ENCODE data around the gene PHF12.

Gene PHF12

DNA sequence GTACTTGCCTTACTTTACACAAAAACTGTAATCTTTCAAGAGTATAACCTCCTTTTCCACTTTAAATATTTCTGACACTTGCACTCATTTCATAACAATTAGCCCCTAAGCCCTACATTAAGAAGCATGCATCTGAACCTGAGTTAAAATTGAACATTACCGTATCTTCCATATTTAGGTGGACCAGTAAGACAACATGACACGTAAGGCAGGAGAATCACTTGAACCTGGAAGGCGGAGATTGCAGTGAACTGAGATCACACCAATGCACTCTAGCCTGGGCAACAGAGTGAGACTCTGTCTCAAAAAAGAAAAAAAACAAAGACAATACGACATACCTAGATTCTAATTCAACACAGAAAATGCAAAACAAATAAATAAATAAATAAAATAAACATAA, 7.0 kb downstream of the PHF12 start:
- Histone ChIP-seq H4K20me1 (ENCODE audit: low read depth, low read length) (peaks cover 35% of the 10 kb centered on the region), H3K4me3 (ENCODE audit: insufficient read depth, low read length, poor library complexity, severe bottlenecking) (no peak overlapping the region), H3K79me2 (ENCODE audit: insufficient read depth, low read length) (peaks cover 99% of the 10 kb centered on the region), H3K36me3 (ENCODE audit: low read length) (peaks cover 13% of the 10 kb centered on the region), H2AFZ (ENCODE audit: low read depth, low read length, severe bottlenecking) (no peak overlapping the region), H3K9ac (ENCODE audit: low read length) (no peak overlapping the region), H3K9me3 (ENCODE audit: insufficient read depth, low read length) (no peaks in the 10 kb centered on the region), H3K27ac (ENCODE audit: low read depth, low read length) (no peak overlapping the region), H3K4me2 (ENCODE audit: low read depth, low read length, poor library complexity, severe bottlenecking) (no peak overlapping the region), H3K27me3 (ENCODE audit: low read length) (no peaks in the 10 kb centered on the region), H3F3A (ENCODE audit: insufficient read depth) (no peaks in the 10 kb centered on the region), H3K9me2 (replicated peaks; ENCODE audit: insufficient read depth, low read length) (no peaks in the 10 kb centered on the region)
- TF ChIP-seq, protein P1, sequence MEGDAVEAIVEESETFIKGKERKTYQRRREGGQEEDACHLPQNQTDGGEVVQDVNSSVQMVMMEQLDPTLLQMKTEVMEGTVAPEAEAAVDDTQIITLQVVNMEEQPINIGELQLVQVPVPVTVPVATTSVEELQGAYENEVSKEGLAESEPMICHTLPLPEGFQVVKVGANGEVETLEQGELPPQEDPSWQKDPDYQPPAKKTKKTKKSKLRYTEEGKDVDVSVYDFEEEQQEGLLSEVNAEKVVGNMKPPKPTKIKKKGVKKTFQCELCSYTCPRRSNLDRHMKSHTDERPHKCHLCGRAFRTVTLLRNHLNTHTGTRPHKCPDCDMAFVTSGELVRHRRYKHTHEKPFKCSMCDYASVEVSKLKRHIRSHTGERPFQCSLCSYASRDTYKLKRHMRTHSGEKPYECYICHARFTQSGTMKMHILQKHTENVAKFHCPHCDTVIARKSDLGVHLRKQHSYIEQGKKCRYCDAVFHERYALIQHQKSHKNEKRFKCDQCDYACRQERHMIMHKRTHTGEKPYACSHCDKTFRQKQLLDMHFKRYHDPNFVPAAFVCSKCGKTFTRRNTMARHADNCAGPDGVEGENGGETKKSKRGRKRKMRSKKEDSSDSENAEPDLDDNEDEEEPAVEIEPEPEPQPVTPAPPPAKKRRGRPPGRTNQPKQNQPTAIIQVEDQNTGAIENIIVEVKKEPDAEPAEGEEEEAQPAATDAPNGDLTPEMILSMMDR (IDR thresholded peaks at IDR 0.05; ENCODE audit: insufficient read depth, low read length, poor library complexity, severe bottlenecking): no peak
- no peak for TF ChIP-seq EZH2phosphoT487 (conservative IDR thresholded peaks at IDR 0.05; ENCODE audit: low read length)

DNA sequence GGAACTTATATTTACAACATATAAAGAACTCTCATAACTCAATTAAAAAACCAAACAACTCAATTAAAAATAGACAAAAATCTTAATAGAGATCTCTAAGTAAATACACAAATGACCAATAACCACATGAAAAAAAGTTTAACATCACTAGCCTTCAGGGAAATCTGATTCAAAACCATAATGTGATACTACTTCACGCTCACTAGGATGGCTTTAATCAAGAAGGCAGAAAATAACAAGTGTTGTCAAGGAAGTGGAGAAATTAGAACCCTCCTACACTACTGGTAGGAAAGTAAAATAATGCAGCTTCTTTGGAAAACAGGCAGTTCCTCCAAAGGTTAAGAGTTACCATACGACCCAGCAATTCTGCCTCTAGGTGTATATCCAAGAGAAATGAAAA, 8.4 kb downstream of the PHF12 start:
- Histone ChIP-seq H4K20me1 (ENCODE audit: low read depth, low read length) (peaks cover 42% of the 10 kb centered on the region), H3F3A (ENCODE audit: insufficient read depth) (no peaks in the 10 kb centered on the region), H3K4me3 (ENCODE audit: insufficient read depth, low read length, poor library complexity, severe bottlenecking) (no peak overlapping the region), H3K9me3 (ENCODE audit: insufficient read depth, low read length) (no peaks in the 10 kb centered on the region), H3K4me2 (ENCODE audit: low read depth, low read length, poor library complexity, severe bottlenecking) (no peak overlapping the region), H3K9ac (ENCODE audit: low read length) (no peak overlapping the region), H2AFZ (ENCODE audit: low read depth, low read length, severe bottlenecking) (no peak overlapping the region), H3K79me2 (ENCODE audit: insufficient read depth, low read length) (peaks cover 99% of the 10 kb centered on the region), H3K27me3 (ENCODE audit: low read length) (no peaks in the 10 kb centered on the region), H3K36me3 (ENCODE audit: low read length) (peaks cover 9% of the 10 kb centered on the region), H3K27ac (ENCODE audit: low read depth, low read length) (no peak overlapping the region), H3K9me2 (replicated peaks; ENCODE audit: insufficient read depth, low read length) (no peaks in the 10 kb centered on the region)
- TF ChIP-seq EZH2phosphoT487 (conservative IDR thresholded peaks at IDR 0.05; ENCODE audit: low read length): no peak

DNA sequence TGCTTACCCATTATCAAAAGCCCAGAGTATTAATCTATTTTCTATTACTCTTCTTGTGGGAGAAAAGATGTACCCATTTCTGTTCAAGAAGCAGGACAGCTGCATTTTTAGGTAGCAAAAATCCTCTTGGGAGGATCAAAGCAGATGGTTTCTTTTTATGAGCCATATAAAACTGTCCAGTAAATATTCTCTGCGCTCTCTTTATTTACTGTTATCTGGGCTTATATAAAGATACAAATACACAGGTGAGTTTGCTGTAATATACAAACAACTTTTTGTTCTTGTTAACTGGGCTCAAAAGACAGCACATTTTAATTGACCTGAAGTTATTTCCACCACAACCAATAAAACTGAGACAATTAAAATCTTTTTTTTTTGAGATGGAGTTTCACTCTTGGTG, 10.1 kb downstream of the PHF12 start:
- H3K9me2 ChIP-seq (replicated peaks; ENCODE audit: insufficient read depth, low read length): no peaks in the 10 kb centered on the region
- H3K36me3 ChIP-seq (ENCODE audit: low read length): peaks cover 9% of the 10 kb centered on the region
- no peaks in the 10 kb centered on the region for H3F3A ChIP-seq (ENCODE audit: insufficient read depth)
- H3K9ac ChIP-seq (ENCODE audit: low read length): no peak overlapping the region
- no peak overlapping the region for H3K27ac ChIP-seq (ENCODE audit: low read depth, low read length)
- no peak overlapping the region for H3K4me3 ChIP-seq (ENCODE audit: insufficient read depth, low read length, poor library complexity, severe bottlenecking)
- no peaks in the 10 kb centered on the region for H3K9me3 ChIP-seq (ENCODE audit: insufficient read depth, low read length)
- H4K20me1 ChIP-seq (ENCODE audit: low read depth, low read length): peaks cover 46% of the 10 kb centered on the region
- H3K79me2 ChIP-seq (ENCODE audit: insufficient read depth, low read length): peaks cover 99% of the 10 kb centered on the region
- TF ChIP-seq, protein P1 (IDR thresholded peaks at IDR 0.05; ENCODE audit: insufficient read depth, low read length, poor library complexity, severe bottlenecking): no peak
- no peak for TF ChIP-seq EZH2phosphoT487 (conservative IDR thresholded peaks at IDR 0.05; ENCODE audit: low read length)
- no peak overlapping the region for H2AFZ ChIP-seq (ENCODE audit: low read depth, low read length, severe bottlenecking)
- H3K4me2 ChIP-seq (ENCODE audit: low read depth, low read length, poor library complexity, severe bottlenecking): no peak overlapping the region
- H3K27me3 ChIP-seq (ENCODE audit: low read length): no peaks in the 10 kb centered on the region

DNA sequence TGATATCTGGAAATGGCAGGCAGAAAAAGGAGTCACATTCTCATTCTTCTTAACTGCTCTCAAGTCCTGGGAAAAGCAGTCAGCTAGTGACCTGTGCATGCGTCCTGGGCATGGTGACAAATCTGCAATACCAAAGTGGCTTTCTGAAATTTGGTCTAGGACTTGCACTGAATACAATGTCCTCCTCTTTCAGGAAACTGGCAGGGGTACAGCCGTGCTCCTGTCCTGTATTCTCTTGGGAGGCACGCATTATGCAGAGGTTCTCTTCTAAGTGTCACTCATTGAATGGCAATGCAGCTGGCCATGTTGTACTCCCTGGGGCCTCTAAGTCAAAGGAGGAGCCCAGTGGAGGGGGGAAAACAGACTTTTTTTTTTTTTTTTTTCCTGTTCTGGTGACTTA, 10.6 kb downstream of the PHF12 start:
- H3K9ac ChIP-seq (ENCODE audit: low read length): no peak overlapping the region
- no peak overlapping the region for H2AFZ ChIP-seq (ENCODE audit: low read depth, low read length, severe bottlenecking)
- H3K36me3 ChIP-seq (ENCODE audit: low read length): peaks cover 9% of the 10 kb centered on the region
- H3F3A ChIP-seq (ENCODE audit: insufficient read depth): no peaks in the 10 kb centered on the region
- peaks cover 99% of the 10 kb centered on the region for H3K79me2 ChIP-seq (ENCODE audit: insufficient read depth, low read length)
- no peaks in the 10 kb centered on the region for H3K27me3 ChIP-seq (ENCODE audit: low read length)
- no peak overlapping the region for H3K4me2 ChIP-seq (ENCODE audit: low read depth, low read length, poor library complexity, severe bottlenecking)
- H3K9me3 ChIP-seq (ENCODE audit: insufficient read depth, low read length): no peaks in the 10 kb centered on the region
- H3K27ac ChIP-seq (ENCODE audit: low read depth, low read length): no peak overlapping the region
- peaks cover 48% of the 10 kb centered on the region for H4K20me1 ChIP-seq (ENCODE audit: low read depth, low read length)
- no peaks in the 10 kb centered on the region for H3K9me2 ChIP-seq (replicated peaks; ENCODE audit: insufficient read depth, low read length)
- H3K4me3 ChIP-seq (ENCODE audit: insufficient read depth, low read length, poor library complexity, severe bottlenecking): no peak overlapping the region
- TF ChIP-seq EZH2phosphoT487 (conservative IDR thresholded peaks at IDR 0.05; ENCODE audit: low read length): no peak
- TF ChIP-seq, protein P1 (IDR thresholded peaks at IDR 0.05; ENCODE audit: insufficient read depth, low read length, poor library complexity, severe bottlenecking): no peak
